HEK293 (cell line): ENCODE measurements around the gene DIP2B.

Experiments
- YY1 ChIP-seq: fragments of 450-650 bp; formaldehyde crosslinking; IDR thresholded peaks from 2 replicates; pipeline ENCODE4 v1.5.1; 2018; ENCODE audit warnings: missing biosample characterization, missing genetic modification characterization
- ZBTB7A ChIP-seq: fragments of 450-650 bp; formaldehyde crosslinking; IDR thresholded peaks from 2 replicates; pipeline ENCODE4 v1.5.1; 2016; ENCODE audit warnings: low read depth, missing biosample characterization, missing genetic modification characterization
- ZNF558 ChIP-seq: fragments of 450-650 bp; formaldehyde crosslinking; IDR thresholded peaks from 2 replicates; pipeline ENCODE4 v1.5.1; 2016; ENCODE audit warnings: missing biosample characterization, missing genetic modification characterization

DNA sequence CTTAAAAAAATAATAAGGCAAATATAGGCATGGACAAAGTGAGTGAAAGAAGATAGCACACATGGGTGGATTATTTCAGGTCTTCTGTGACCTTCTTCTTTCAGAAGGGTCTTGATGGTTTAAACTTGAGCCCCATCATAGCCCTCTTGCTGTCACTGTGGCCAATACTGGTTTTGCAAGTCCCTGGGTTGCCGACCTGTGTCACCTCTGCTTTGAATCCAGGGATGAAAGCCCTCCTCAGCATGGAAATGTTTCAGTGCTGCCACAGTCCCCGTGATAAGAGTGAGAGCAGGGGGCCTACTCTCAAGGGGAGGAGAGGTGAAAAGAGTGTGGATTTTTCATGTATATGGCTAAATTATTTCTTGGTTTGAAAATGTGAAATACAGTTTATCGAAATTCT is 228.9 kb downstream of the DIP2B start:
- no peak for TF ChIP-seq YY1 (tag by site-specific recombination)
- no peak for TF ChIP-seq ZNF558 (tag by site-specific recombination)
- no peak for TF ChIP-seq ZBTB7A (tag by site-specific recombination)
